Stimulated activated CD4-positive, alpha-beta T cell treated with anti-CD3 and anti-CD28 coated beads, Interleukin-2, amount 100 ng/mL, for 4 hours (primary cell): ENCODE data around the gene NLRP4.

Source experiments
- DNase-seq: peaks from one replicate; pipeline ENCODE4 v3.0.0-alpha.2; 2020; ENCODE audit warnings: low read depth

NLRP4 gene

GRCh38 chr19:55836340-55836739, at the start of gene NLRP4:
Gene NLRP4 (plus strand): TSS chr19:55836540. CDS start chr19:55852081, 15,541 bp downstream.
- no peak for DNase-seq

- DNase-seq, result no peak
Measured at GRCh38 chr19:55795021-55795420, 41.3 kb upstream of the NLRP4 start.

GRCh38 chr19:55801416-55801815, 34.9 kb upstream of the NLRP4 start:
- DNase-seq, result no peak

GRCh38 chr19:55802281-55802680, 34.1 kb upstream of the NLRP4 start:
- no peak for DNase-seq

GRCh38 chr19:55809381-55810058, 26.8 kb upstream of the NLRP4 start:
- DNase-seq, result peak; percentile 5

GRCh38 chr19:55811340-55811739, 25.0 kb upstream of the NLRP4 start:
- no peak for DNase-seq

DNA sequence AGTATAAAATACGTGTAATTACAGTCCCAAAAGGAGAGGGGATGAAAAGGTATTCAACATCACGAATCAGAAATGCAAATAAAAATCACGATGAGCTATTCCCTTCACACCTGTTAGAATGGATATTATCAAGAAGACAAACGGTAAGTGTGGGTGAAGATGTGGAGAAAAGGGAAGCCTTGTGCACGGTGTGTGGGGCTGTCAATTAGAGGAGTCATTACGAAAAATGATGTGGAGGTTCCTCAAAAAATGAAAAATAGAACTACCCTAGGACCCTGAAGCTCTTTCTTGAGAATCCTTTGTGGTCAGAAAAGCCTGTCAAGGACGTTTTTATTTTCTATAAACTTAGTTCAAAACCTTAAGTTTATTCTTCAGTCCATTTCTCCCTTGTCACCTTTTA, 23.9 kb upstream of the NLRP4 start:
- no peak for DNase-seq

GRCh38 chr19:55813906-55814305, 22.4 kb upstream of the NLRP4 start:
- DNase-seq, result no peak

- no peak for DNase-seq
Measured at GRCh38 chr19:55820037-55820436, 16.3 kb upstream of the NLRP4 start.

DNA sequence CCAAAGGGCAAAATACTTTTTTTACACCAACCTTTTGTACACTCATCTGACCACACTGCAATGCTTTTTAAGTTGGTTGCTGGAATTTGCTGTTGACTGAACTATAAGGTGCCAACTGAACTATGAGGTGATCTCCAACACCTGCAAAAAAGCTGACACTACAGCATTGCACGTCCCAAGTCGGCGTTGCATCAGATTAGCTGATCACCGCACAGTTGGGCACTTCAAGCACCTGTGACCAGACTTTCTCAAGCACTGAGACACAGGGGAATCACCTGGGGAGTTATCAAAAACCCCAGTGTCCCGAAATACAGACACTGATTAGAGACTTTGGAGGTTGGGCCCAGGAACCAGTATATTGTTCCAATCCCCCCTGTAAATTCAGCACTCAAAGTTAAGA, 5.7 kb upstream of the NLRP4 start:
- DNase-seq, result no peak

- no peak for DNase-seq
Measured at GRCh38 chr19:55831846-55832245, 4.5 kb upstream of the NLRP4 start, which contains the start of gene NLRP11. Gene NLRP11 (minus strand): TSS chr19:55831999. CDS start chr19:55818174, 13,825 bp downstream.

DNA sequence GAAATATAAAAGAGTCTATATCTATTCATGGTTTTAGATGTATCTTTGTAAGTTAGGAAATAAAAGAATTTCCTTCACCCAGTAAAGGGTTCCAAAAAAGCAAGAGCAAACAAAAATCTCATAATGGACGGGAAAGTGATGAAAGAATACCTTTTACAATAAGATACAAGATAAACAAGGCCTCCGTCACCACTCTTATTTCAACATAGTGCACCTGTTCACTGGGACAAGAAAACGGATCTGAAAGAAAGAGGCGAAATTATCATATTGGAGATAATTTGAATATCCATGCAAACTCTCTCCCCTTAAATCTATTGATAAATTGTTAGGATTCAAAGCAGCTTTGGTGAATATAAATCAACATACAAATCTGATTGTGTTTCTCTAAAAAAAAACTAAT, 3.7 kb upstream of the NLRP4 start:
- no peak for DNase-seq

GRCh38 chr19:55838251-55838650, 1.9 kb downstream of the NLRP4 start:
- no peak for DNase-seq

- no peak for DNase-seq
Measured at GRCh38 chr19:55838906-55839305, 2.6 kb downstream of the NLRP4 start.

DNA sequence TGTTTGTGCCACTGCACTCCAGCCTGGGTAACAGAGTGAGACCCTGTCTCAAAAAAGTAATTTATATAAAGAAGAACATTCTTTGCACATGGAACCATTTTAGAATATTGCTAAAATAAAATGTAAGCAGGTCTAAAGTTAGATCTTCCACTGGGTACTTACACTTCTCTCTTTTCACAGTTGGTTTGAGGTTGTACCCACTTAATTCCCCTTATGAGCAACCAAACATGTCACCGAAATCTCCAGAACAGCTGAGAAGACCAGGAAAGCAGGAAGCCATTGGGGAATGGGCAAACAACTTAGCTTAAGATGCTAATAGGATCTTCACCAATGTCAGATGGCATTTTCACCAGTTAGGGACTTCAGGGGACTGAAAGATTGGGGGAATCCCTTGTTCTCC, 18.8 kb downstream of the NLRP4 start:
- no peak for DNase-seq

- DNase-seq, result no peak
Measured at GRCh38 chr19:55857149-55857548, 20.8 kb downstream of the NLRP4 start.

DNA sequence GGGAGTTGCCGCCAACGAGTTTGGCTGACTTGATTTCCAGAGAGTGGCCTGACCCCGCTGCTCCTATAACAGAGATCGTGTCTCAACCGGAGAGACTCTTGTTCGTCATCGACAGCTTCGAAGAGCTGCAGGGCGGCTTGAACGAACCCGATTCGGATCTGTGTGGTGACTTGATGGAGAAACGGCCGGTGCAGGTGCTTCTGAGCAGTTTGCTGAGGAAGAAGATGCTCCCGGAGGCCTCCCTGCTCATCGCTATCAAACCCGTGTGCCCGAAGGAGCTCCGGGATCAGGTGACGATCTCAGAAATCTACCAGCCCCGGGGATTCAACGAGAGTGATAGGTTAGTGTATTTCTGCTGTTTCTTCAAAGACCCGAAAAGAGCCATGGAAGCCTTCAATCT, 21.6 kb downstream of the NLRP4 start:
- DNase-seq, result no peak

DNA sequence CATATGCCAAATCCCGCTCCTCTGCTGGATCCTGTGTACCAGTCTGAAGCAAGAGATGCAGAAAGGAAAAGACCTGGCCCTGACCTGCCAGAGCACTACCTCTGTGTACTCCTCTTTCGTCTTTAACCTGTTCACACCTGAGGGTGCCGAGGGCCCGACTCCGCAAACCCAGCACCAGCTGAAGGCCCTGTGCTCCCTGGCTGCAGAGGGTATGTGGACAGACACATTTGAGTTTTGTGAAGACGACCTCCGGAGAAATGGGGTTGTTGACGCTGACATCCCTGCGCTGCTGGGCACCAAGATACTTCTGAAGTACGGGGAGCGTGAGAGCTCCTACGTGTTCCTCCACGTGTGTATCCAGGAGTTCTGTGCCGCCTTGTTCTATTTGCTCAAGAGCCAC, 22.1 kb downstream of the NLRP4 start:
- no peak for DNase-seq

GRCh38 chr19:55858969-55859368, 22.6 kb downstream of the NLRP4 start:
- DNase-seq, result no peak

- no peak for DNase-seq
Measured at GRCh38 chr19:55866521-55866920, 30.2 kb downstream of the NLRP4 start.

DNA sequence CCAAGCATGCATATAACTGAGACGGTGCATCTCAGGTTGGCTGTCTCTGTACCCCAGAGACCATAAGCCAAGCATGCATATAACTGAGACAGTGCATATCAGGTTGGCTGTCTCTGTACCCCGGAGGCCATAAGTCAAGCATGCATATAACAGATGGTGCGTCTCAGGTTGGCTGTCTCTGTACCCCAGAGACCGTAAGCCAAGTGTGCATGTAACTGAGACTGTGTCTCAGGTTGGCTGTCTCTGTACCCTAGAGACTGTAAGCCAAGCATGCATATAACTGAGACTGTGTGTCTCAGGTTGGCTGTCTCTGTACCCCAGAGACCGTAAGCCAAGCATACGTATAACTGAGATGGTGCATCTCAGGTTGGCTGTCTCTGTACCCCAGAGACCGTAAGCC, 30.8 kb downstream of the NLRP4 start:
- no peak for DNase-seq

GRCh38 chr19:55870736-55871135, 34.4 kb downstream of the NLRP4 start:
- DNase-seq, result no peak

DNA sequence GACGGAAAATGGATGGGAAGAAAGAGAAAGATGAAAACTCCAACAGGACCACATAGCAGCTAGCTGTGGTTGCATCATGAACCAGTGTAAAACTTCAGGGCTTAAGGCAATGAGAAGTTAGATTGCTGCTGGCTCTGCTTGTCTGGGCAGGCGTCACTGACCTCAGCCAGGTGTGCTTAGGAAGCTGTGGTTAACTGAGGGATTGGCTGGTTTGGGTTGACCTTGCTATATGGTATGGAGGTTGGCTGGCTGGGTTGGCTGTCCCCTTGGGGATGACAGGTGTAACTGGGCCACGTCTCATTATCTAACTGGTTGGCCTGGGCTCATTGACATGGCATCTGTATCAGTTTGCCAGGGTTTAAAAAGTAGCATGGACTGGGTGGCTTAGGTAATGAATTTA, 40.9 kb downstream of the NLRP4 start:
- no peak for DNase-seq

- DNase-seq, result no peak
Measured at GRCh38 chr19:55882626-55883025, 46.3 kb downstream of the NLRP4 start.
